Calu3 (cell line): ENCODE results near the gene TRIOBP. TPM values are rescaled to one million over a fixed set of nuclear protein-coding genes. Genes with fewer than 3 reads are reported as not detected.
"Not testable (repeated sequence)": the region's sequence is repeated elsewhere in the genome, so short reads cannot be mapped to it uniquely, and the experiment has no call there.

Experiments
- BruUV-seq: library from RNA; stranded (reverse); fragments of 400-500 nt; replicated peaks from 2 replicates; lab custom pipeline; 2021; lab: Mats Ljungman, UMichigan
- CTCF ChIA-PET: fragments of 300-600 bp; sonication (Branson Sonifier 250); formaldehyde crosslinking; loops from one replicate; lab custom pipeline; 2022; ENCODE audit warnings: antibody characterized with exemption; lab: Charles Lee
- DNase-seq: peaks from one replicate; pipeline ENCODE4 v3.0.0; 2022
- H3K27ac Mint-ChIP-seq: one replicate; pipeline ENCODE4 v1.8.0; 2022; ENCODE audit warnings: mixed read lengths; ENCODE audit not compliant: unreplicated experiment
- H3K27me3 Mint-ChIP-seq: one replicate; pipeline ENCODE4 v1.8.0; 2022; ENCODE audit warnings: mixed read lengths; ENCODE audit not compliant: unreplicated experiment
- H3K36me3 Mint-ChIP-seq: one replicate; pipeline ENCODE4 v1.8.0; 2022; ENCODE audit warnings: mild to moderate bottlenecking, moderate library complexity, mixed read lengths; ENCODE audit not compliant: insufficient read depth, unreplicated experiment
- H3K4me1 Mint-ChIP-seq: one replicate; pipeline ENCODE4 v1.8.0; 2022; ENCODE audit warnings: mild to moderate bottlenecking, low read depth, mixed read lengths; ENCODE audit not compliant: unreplicated experiment
- H3K4me3 Mint-ChIP-seq: one replicate; pipeline ENCODE4 v1.8.0; 2022; ENCODE audit warnings: mild to moderate bottlenecking, low read depth, moderate library complexity, mixed read lengths; ENCODE audit not compliant: unreplicated experiment
- H3K9me3 Mint-ChIP-seq: one replicate; pipeline ENCODE4 v1.8.0; 2022; ENCODE audit warnings: low read depth, mixed read lengths; ENCODE audit not compliant: unreplicated experiment
- intact Hi-C: fragments of 100-400 bp; cut with micrococcal nuclease; formaldehyde crosslinking; loops from one replicate; pipeline ENCODE4 v1.10.0; 2022; ENCODE audit not compliant: unreplicated experiment
- total RNA-seq: library from RNA; stranded (reverse); gene quantifications from 2 replicates; pipeline ENCODE4 v1.2.3, GENCODE V29; 2022
- TF ChIP-seq, protein P1 (sequence below): fragments of 200-600 bp; IDR thresholded peaks from one replicate; pipeline ENCODE4 v1.8.0; 2022; ENCODE audit warnings: antibody characterized with exemption; ENCODE audit not compliant: unreplicated experiment

The TRIOBP gene
- total RNA-seq, 1 experiment from 2014 or later, result 85.3 TPM

DNA sequence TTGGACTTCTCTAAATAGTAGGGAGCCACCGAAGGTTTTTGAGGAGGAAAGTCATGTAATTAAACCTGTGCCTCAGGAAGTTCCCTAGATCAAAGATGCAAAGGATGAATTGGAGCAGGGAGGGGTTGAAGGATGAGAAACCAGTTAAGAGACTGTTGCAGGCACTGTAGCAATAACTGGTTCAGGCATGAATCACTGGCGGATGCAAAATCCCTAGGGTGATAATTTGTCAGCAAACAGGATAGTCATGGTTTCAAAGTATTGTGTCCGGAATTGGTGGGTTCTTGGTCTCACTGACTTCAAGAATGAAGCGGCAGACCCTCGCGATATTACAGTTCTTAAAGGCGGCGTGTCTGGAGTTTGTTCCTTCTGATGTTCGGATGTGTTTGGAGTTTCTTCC, 19.9 kb downstream of the TRIOBP start:
- intact Hi-C loops, result no loop called here
- Mint-ChIP-seq H3K4me3 (no peak overlapping the region), H3K4me1 (no peaks in the 10 kb centered on the region), H3K9me3 (no peaks in the 10 kb centered on the region), H3K27me3 (no peaks in the 10 kb centered on the region), H3K27ac (no peak overlapping the region), H3K36me3 (peaks cover 6% of the 10 kb centered on the region)
- CTCF ChIA-PET, result no interaction called here
- BruUV-seq, result no TSS peak
- TF ChIP-seq, protein P1, sequence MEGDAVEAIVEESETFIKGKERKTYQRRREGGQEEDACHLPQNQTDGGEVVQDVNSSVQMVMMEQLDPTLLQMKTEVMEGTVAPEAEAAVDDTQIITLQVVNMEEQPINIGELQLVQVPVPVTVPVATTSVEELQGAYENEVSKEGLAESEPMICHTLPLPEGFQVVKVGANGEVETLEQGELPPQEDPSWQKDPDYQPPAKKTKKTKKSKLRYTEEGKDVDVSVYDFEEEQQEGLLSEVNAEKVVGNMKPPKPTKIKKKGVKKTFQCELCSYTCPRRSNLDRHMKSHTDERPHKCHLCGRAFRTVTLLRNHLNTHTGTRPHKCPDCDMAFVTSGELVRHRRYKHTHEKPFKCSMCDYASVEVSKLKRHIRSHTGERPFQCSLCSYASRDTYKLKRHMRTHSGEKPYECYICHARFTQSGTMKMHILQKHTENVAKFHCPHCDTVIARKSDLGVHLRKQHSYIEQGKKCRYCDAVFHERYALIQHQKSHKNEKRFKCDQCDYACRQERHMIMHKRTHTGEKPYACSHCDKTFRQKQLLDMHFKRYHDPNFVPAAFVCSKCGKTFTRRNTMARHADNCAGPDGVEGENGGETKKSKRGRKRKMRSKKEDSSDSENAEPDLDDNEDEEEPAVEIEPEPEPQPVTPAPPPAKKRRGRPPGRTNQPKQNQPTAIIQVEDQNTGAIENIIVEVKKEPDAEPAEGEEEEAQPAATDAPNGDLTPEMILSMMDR, result no peak
- no peak for DNase-seq

GRCh38 chr22:37717235-37717634, 20.4 kb downstream of the TRIOBP start:
- intact Hi-C loops, BruUV-seq, H3K9me3 Mint-ChIP-seq, H3K27me3 Mint-ChIP-seq, H3K36me3 Mint-ChIP-seq, H3K27ac Mint-ChIP-seq, H3K4me3 Mint-ChIP-seq, H3K4me1 Mint-ChIP-seq, CTCF ChIA-PET, DNase-seq: not testable (repeated sequence)

GRCh38 chr22:37717746-37718305, 21.0 kb downstream of the TRIOBP start:
- H3K4me3 Mint-ChIP-seq, BruUV-seq: not testable (repeated sequence)

DNA sequence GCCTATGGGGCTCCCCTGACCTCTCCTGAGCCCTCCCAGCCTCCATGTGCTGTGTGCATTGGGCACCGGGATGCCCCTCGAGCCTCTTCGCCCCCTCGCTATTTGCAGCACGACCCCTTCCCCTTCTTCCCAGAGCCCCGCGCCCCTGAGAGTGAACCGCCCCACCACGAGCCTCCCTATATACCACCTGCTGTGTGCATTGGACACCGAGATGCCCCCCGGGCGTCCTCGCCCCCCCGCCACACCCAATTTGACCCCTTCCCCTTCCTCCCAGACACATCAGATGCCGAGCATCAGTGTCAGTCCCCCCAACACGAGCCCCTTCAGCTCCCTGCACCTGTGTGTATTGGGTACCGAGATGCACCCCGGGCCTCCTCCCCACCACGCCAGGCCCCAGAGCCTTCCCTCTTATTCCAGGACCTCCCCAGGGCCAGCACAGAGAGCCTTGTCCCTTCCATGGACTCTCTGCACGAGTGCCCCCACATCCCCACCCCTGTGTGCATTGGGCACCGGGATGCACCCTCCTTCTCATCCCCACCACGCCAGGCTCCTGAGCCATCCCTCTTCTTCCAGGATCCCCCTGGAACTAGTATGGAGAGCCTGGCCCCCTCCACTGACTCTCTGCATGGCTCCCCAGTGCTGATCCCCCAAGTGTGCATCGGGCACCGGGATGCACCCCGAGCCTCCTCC, 28.8 kb downstream of the TRIOBP start:
- H3K4me3 Mint-ChIP-seq, result no peak overlapping the region
- H3K36me3 Mint-ChIP-seq, result peaks cover 5% of the 10 kb centered on the region
- no peak for DNase-seq
- CTCF ChIA-PET, result no interaction called here
- BruUV-seq, result no TSS peak
- TF ChIP-seq, protein P1, result no peak
- intact Hi-C loops, result no loop called here
- H3K4me1 Mint-ChIP-seq, result no peaks in the 10 kb centered on the region
- no peak overlapping the region for H3K27ac Mint-ChIP-seq
- H3K27me3 Mint-ChIP-seq, result peaks cover 18% of the 10 kb centered on the region
- no peaks in the 10 kb centered on the region for H3K9me3 Mint-ChIP-seq

More at GRCh38 chr22:37717746-37718305, 21.0 kb downstream of the TRIOBP start:
- H3K4me1 Mint-ChIP-seq, H3K27ac Mint-ChIP-seq, H3K27me3 Mint-ChIP-seq, H3K9me3 Mint-ChIP-seq, DNase-seq, CTCF ChIA-PET, H3K36me3 Mint-ChIP-seq, intact Hi-C loops: not testable (repeated sequence)

DNA sequence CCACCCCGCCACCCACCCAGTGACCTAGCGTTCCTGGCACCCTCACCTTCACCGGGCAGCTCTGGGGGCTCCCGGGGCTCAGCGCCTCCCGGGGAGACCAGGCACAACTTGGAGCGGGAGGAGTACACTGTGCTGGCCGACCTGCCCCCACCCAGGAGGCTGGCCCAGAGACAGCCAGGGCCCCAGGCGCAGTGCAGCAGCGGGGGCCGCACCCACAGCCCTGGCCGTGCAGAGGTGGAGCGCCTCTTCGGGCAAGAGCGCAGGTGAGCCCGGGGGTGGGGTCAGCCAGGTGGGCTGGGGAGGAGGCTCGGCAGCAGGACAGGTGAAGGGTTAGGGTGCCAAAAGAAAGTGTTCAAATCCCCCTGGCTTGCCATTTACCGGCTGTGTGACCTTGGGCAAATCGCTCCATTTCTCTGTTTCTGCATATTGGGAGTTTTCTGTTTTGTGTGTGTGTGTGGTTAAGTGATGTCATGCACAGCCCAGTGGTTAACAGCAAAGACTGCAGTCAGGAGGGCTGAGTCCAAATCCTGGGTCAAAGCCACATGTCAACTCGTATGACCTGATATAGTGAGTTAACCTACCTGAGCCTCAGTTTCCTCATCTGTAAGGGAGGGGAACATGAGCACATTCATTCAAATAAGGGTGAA, 29.5 kb downstream of the TRIOBP start:
- intact Hi-C loops, result no loop called here
- H3K9me3 Mint-ChIP-seq, result no peaks in the 10 kb centered on the region
- CTCF ChIA-PET, result no interaction called here
- peaks cover 5% of the 10 kb centered on the region for H3K36me3 Mint-ChIP-seq
- no peak overlapping the region for H3K27ac Mint-ChIP-seq
- no peaks in the 10 kb centered on the region for H3K4me1 Mint-ChIP-seq
- BruUV-seq, result no TSS peak
- no peak overlapping the region for H3K4me3 Mint-ChIP-seq
- TF ChIP-seq, protein P1, result no peak
- peaks cover 18% of the 10 kb centered on the region for H3K27me3 Mint-ChIP-seq
- DNase-seq, result no peak
